ENCODE data around the gene CER1.

CER1 gene, protein sequence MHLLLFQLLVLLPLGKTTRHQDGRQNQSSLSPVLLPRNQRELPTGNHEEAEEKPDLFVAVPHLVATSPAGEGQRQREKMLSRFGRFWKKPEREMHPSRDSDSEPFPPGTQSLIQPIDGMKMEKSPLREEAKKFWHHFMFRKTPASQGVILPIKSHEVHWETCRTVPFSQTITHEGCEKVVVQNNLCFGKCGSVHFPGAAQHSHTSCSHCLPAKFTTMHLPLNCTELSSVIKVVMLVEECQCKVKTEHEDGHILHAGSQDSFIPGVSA

DNA sequence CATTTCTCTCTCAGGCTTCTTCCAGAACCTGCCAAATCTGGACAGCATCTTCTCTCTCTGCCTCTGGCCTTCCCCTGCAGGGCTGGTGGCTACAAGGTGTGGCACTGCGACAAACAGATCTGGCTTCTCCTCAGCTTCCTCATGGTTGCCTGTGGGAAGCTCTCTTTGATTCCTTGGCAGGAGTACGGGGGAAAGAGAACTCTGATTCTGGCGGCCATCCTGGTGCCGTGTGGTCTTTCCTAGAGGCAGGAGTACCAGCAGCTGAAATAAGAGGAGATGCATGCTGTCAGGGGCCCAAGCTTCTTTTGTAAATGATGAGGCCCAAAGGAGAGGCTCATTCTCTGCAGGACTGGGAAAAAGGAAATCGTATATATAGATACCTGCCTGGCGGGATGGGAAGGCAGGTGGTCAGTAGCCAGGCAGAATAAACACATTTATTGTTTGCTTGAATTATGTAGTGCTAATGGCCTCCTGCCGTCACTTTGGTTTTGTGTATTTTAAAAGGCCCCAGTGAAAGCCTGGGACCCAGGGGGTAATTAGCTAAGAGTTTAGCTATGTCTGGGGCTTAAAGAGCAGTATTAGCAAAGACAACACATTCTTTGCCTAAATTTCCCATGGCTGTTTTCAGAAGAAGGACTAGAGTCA is at the start of gene CER1:
Gene CER1, minus strand, starts transcription at position 343 of the 645 bp plus-strand sequence. Its CDS starts 61 bp downstream, at position 282.
- DNase-seq (ENCODE audit: low spot score): no peak

DNA sequence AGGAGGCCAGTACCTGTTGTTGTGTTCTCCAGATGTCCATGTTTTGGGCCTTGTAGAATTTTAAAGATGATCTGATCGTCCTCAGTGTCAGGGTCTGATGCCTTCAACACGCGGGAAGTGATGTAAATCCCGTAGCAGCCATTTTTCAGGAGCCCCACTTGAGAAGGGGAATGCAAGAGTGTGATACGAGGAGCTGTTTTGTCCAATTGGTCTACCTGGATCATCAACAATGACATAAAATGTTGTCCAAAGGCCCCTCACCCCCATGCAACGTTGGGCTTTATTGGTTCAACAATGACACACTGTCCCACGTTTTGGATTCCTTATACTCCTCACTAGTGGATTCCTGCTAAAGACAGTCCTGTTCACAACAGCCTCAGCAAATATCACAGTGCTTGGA is 48.1 kb upstream of the CER1 start:
- DNase-seq (ENCODE audit: low spot score): no peak

DNA sequence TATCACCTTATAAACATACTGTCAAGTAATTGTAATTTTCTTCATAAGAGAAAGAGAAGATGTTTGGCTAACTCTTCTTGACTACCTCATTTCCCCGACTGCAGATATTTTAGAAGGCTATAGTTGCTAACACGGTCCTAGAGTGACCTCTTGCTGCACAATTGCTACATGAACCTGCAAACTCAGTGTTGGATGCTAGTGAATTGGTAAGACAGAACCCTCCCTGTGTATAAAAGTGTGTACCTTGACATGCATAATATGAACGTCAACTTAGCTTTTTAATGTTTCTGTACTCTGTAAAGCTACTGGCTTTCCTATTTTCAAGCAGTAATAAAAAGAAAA is 46.7 kb upstream of the CER1 start:
- no peak for DNase-seq (ENCODE audit: low spot score)

DNA sequence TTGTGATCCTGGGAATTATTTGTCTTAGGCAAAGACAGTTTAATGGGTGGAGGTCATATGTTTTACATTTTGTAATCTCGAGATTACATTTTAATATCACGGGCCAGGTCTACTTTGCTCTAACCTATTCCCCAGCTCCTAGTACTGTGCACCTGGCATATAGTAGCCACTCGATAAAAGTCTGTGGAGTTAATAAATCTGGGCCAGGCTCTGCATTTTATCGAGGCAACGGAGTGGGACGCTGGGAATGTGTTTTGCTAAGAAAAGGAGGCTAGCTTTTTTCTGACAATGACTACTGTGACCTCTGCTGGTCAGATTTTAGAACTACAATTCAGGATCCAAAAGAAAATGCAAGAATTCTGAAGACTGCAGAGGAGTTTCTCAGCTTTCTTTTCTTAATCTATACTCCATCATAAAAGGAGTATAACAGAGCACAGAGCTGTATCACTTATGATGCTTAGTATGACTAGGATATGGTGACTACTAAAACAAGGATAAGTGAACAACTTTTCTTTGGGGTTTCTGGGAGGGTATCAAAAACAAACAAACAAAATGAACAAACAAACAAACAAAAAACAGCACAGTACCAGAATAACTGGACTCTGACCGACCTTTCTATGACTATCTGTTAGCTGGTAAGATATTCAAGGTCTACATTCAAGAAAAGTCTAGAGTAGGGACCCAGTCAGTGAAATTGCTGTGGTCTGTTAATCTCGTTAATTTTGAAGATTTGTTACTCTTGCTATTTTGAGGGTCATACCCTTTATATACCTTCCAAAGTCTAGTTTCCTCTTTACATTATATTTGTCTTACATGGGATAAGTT is 46.1 kb upstream of the CER1 start:
- peak; percentile 57 for DNase-seq (ENCODE audit: low spot score)

DNA sequence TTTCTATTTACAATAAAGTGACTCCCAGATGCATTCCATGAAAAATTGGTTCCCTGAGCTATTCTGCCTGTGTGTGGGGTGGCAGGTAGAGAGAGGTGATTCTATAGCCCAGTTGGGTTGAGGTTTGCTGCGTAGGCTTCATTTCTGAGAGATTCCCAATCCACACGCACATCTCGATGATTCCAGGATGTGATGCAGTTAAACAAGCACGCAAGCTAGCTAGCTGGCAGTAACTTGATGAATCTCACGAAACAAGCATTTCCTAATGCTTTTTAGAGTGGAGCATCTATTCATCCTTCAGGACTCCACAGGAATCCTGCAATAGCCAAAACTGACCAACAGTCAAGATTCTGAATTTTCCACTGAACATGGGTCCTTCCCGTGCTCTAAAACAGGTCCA is 43.8 kb upstream of the CER1 start:
- peak; percentile 21 for DNase-seq (ENCODE audit: low spot score)

DNA sequence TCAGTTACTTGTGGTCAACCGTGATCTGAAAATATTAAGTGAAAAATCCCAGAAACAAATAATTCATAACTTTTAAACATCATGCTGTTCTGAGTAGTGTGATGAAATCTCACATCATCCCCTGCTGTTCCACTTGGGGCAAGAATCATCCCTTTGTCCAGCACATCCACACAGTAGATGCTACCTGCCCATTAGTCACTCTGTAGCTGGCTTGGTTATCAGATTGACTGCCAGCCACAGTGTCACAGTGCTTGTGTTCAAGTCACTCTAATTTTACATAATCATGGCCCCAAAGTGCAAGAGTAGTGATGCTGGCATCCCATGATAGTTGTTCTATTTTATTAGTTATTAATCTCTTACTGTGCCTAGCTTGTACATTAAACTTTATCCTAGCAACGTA is 39.1 kb upstream of the CER1 start:
- DNase-seq (ENCODE audit: low spot score): no peak

DNA sequence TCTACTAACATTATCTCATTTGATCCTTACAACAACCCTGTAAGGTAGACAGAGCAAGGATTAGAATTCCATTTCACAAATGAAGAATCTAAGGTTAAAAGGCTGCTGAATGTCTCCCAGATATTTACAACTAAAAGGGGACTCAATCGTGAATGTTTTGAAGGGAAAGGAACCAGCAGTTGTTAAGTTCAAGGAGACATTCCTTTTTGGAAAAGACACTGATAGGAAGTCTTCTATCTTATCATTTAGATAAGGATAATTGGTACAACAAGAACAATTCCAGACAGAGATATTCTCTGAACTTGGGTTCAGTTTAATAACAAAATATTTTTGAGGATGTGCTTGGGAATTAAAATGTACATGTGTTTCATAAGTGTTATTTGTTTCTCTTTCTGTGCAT is 37.5 kb upstream of the CER1 start:
- no peak for DNase-seq (ENCODE audit: low spot score)

DNA sequence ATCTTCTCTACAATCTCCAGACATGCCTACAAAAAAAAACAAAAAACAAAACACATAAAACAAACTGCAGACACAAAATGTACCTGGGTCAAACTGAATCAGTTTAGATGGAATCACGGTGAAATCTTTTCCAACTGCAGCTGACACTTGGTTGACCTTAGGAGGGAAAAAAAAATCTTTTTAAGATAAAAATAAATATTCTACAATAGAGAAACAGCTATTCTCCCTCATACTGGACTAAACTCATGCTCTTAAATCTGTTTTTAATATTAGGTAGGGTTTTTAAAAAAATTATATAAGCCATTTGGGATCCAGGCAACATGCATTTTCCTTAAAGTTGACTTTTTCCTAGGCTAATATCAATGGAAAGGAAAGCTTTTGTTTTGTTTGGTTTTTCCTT is 33.8 kb upstream of the CER1 start:
- DNase-seq (ENCODE audit: low spot score): no peak

DNA sequence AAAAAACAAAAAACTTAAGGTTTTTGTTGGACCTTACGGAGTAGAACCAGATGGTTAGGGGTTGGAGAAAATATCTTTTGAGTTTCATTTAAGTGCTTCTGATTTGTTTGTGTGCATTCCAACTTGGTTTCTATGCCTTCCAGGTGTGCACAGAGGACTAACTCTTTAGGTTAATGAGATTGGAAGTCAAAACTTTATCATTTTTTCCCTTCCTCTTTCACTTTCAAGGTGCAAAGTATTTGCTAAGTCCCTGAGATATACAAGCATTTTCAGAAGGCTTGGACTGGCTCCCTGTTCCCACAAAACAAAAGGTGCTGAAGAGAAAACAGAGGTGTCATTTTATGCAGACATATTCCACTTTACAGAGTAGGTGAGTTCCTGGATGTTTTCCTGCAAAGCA is 30.3 kb upstream of the CER1 start:
- DNase-seq (ENCODE audit: low spot score): no peak

DNA sequence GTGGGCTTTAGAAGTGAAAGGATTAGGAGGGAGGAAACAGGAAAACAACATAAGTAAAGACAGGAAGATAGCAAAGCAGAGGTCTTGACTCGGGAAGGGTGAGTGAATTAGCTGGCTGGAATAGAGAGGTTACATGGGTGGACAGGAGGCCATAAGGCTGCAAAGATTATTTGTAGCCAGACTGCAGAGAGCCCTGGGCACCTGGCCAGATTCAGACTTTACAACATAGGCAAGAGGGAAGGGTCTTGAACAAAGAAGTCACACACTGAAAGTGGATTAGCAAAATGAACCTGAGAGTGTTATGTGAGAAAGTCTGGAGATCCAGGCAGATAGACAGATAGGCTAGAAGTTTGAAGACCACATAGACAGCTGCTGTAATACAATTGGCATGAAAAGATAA is 29.7 kb upstream of the CER1 start:
- DNase-seq (ENCODE audit: low spot score): no peak

DNA sequence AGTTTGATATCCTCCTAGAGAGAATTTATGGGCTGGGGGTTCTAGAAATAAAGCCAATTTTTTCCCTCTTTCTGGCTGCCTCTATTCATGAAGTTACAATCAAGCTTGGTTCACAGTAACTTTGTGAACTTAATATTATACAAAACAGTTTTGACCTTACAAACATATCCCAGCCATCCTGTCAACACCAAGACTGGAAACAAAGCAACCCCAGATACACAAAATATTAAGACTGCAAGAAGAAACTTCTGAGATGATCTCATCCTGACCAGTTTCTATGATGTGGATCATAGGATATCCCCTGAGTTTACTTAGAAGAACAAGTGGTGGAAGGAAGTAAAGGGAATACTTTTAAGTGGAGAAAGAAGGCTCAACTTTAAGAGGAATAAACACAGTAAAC is 28.3 kb upstream of the CER1 start:
- DNase-seq (ENCODE audit: low spot score): no peak

DNA sequence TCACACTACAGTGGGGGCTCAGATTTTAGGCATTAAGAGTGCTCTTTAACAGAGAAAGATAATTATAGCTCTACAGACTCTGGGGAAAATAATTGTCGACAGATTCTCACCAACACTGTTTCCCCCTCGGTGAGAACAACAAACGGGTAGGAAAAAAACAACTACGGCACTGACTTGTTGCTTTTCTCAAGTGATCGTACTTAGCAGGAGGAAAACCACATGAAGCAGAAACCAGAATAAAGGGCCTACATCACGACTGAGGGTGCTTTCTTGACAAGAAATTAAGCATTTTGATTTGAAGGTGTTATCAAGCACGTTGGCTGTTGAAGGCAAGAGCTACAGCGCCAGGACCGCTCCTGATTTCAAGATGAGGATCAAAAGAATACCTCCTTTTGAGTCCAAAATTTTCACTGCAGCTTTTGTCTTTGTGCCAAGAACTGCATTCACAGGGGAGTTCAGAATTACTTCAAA is 27.2 kb upstream of the CER1 start:
- DNase-seq (ENCODE audit: low spot score): no peak

DNA sequence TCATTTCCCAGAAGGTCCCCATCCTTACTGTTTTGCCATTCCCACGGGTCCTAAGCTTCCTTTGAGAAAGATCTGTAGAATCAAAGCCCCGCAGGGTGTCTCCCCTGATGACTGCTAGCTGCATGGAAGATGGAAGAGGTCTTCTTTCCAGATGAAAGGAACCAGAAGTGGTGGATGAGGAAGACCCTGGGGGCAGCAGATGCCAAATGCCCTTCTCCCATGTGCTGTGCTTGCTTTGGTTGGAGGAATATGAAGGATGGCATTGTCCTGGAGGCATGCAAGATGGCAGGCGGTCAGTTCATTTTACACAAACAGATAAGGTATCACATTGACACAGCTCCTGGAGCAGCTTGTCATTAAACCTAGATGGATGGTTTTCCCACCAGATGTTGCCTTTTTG is 25.8 kb upstream of the CER1 start:
- no peak for DNase-seq (ENCODE audit: low spot score)

DNA sequence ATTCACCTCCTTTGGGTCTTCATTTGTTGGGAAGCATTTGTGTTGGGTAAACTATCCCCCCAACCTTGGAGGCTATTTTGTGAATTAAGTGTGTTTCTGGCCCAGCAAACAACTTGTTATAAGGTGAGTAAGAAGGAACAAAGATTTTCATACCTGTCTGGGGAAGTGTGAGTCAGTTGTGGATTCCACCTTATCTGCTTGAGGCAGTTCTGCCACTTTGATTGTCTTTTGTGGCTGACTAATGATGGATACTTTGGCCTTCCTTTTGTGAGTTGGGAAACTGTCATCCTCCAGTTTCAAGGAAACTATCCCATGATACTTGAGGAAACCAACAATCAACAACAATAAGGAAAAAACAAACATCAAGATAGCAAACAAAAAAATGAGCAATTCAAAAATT is 24.6 kb upstream of the CER1 start:
- DNase-seq (ENCODE audit: low spot score): no peak

DNA sequence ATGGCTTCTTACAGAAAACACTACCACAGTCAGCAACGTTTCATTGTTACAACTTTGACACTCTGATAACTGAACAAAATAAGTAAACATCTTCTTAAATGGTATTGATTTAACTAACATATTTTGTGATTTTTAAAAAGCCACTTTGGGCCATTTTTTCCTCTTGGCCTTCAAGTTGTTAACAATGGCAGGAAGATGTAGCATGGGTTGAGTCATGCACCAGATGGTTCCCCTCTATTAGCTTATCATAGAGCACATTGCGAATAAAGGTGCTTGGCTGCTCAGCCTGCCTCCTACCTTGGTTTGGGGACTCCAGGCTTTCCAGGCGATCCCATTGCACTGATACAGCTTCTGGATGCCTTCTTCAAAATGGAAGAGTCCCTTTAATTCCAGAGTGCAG is 24.1 kb upstream of the CER1 start:
- no peak for DNase-seq (ENCODE audit: low spot score)

DNA sequence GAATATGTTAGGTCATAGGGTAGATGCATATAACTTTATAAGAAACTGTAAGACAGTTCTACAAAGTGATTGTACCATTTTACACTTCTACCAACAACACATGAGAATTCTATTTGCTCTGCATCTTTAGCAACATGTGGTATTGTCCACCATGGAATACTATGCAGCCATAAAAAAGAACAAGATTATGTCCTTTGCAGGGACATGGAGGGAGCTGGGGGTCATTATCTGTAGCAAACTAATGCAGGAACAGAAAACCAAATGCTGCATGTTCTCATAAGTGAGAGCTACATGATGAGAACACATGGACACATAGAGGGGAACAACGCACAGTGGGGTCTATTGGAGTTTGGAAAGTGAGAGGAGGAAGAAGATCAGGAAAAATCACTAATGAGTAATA is 22.2 kb upstream of the CER1 start:
- no peak for DNase-seq (ENCODE audit: low spot score)

DNA sequence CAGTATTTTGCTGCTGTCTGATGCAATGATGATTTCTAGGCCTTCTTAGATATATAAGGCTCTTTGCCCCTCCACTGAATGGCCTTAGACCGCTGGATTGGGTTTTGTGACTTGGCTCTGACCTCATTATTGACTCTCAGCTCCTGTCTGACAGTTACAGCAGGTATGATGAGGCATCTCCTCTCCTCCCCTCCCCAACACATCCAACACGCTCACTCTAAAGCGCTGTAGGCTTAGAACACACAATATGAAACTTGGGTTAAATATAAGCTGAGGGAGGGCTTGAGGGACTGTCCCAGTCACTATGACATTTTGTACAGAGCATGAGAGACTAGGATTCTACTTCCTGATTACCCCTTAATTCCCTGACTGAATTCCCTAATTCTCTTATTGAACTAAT is 18.8 kb upstream of the CER1 start:
- DNase-seq (ENCODE audit: low spot score): no peak

DNA sequence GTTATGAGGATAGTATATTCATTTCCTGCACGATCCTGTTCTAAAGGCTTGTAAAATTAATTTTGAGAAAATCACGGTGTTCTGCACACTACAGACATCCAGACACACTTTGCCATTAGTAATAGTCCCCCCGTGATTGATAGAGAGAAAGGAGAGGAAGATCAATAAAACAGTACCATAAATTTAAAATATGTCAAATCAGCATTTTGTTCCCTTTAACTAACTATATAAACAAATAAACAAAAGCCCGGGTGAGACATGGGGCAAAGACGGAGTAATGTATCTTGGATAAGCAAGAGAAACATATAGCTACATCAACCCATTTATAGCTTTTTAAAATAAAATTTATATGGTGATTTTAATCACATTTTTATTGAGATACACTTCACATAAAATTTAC is 10.6 kb upstream of the CER1 start:
- DNase-seq (ENCODE audit: low spot score): no peak

DNA sequence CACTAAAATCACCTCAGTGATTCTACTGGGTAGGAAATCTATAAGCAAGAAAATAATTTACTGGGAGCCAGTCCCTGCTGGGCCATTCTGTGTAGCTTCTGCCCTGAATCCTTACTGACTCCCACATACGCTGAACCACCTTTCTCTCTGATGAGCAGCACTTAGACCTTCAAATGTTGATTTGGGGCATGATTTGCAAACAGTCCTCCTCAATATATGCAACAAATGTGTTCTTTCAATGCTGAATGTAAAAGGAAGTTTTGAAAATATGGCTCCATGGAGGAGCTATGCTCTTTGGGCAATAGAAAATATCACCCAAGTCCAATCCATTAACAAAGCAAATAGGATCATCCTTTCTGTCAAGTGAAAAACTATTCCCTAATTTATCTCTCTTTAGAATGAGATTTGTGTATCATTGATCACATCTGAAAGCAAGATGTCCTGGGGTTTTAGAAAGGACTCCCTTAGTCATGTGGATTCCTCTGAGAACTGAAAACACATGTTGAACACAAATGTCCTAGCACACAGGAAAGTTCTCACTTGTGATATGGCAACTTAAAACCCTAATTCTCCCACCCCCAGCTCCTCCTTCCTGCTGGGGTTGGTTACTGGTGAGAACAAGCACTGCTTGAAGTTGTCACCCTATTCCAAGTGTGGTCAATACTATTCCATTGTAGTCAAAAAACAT is 8.9 kb upstream of the CER1 start:
- no peak for DNase-seq (ENCODE audit: low spot score)

DNA sequence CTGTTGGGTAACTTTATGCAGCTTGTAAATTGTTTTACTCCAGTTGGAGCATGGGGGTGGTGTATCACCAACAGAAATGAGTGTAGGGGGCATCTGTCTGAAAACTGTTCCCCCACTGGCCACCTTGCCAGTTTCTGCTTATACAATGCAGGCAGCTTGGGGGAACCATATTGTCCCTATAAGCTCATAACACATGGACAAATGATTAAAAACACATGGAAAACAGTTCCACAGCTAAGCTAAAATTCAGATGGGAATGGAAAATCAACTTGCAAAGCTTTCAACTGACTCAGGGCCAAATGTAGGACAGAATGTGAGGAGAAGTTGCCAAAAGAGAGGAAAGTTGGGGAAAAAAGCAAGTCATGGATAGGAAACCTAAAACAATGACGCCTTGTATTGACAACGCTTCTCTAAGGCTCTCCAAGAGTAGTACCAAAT is 7.9 kb upstream of the CER1 start:
- DNase-seq (ENCODE audit: low spot score): no peak

DNA sequence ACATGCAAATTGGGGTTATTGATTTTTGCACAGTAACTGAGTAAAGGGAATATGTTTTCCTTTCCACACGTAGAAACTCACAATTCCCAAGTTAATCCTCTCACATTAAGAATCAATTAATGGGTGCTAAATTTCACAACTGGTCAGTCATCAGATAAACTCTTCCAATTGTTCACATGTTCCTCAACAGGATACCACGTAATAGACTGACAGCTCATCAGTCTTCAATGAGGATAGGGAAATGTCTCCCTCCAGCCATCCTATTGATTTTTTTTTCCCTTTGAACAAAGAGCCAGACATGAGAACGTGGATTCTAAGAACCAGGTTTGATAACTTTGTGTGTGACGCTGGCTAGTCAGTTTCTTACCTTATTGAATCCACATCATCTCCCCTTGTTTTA is 768 bp upstream of the CER1 start:
- DNase-seq (ENCODE audit: low spot score): no peak

DNA sequence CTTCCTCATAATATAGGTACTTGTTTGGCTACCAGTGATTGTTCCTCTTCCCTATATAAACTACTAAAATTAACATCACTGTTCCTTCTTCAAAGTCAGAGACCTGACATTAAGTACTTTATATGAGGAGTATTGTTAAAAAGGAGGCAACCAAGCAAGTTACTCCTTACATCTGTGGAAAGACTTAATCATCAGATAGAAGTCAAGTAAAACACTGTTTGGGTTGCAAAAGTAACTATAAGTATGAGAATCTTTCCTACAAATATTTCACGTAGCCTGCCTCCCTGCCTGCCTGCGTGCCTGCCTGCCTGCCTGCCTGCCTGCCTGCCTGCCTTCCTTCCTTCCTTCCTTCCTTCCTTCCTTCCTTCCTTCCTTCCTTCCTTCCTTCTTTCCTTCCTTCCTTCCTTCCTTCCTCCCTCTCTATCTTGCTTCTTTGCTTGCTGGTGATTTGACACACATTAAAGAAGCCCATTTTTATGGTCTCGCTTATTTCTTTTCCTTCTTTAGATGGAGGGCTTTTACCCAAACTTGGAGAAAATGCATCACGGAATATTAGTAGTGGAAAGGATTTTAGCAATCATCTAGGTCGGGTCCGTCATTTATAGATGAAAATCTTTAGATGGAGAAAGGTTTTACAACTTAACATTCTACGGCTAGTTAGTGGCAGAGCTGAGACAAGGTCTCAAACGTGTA is 3.2 kb downstream of the CER1 start:
- DNase-seq (ENCODE audit: low spot score): no peak
